Activated CD8-positive, alpha-beta T cell treated with anti-CD3 and anti-CD28 coated beads for 36 hours (primary cell): Measurements from ENCODE around the gene SIAH2. TPM values are rescaled to one million over a fixed set of nuclear protein-coding genes. Genes with fewer than 3 reads are reported as not detected.

Experiments
- ATAC-seq: fragments of 200-7000 bp; cut with Tn5 transposase; one replicate; pipeline ENCODE4 v1.10.0; 2021; ENCODE audit warnings: mild to moderate bottlenecking, moderate library complexity
- CTCF ChIA-PET: fragments of 350-600 bp; sonication (Branson Sonifier 250); formaldehyde crosslinking; loops from one replicate; lab custom pipeline; 2021; ENCODE audit warnings: antibody characterized with exemption; lab: Charles Lee
- POLR2A ChIA-PET: fragments of 350-600 bp; sonication (Branson Sonifier 250); formaldehyde crosslinking; loops from one replicate; lab custom pipeline; 2021; ENCODE audit warnings: antibody characterized with exemption; lab: Charles Lee
- DNase-seq: peaks from one replicate; pipeline ENCODE4 v3.0.0-alpha.2; 2020
- H3K27ac Mint-ChIP-seq: one replicate; pipeline ENCODE4 v1.8.0; 2021; ENCODE audit warnings: mild to moderate bottlenecking, mixed read lengths
- H3K27me3 Mint-ChIP-seq: one replicate; pipeline ENCODE4 v1.8.0; 2021; ENCODE audit warnings: mixed read lengths
- H3K36me3 Mint-ChIP-seq: one replicate; pipeline ENCODE4 v1.8.0; 2021; ENCODE audit warnings: low read depth, mixed read lengths
- H3K4me1 Mint-ChIP-seq: one replicate; pipeline ENCODE4 v1.8.0; 2021; ENCODE audit warnings: low read depth, mixed read lengths
- H3K4me3 Mint-ChIP-seq: one replicate; pipeline ENCODE4 v1.8.0; 2021; ENCODE audit warnings: mild to moderate bottlenecking, moderate library complexity, mixed read lengths
- H3K9me3 Mint-ChIP-seq: one replicate; pipeline ENCODE4 v1.8.0; 2021; ENCODE audit warnings: mixed read lengths
- intact Hi-C: fragments of 100-400 bp; cut with micrococcal nuclease; formaldehyde crosslinking; loops from one replicate; pipeline ENCODE4 v1.10.0; 2022
- total RNA-seq, 2 experiments: library from RNA; stranded (reverse); gene quantifications; one replicate each; pipeline ENCODE4 v1.2.3, GENCODE V29; 2021
- TF ChIP-seq, protein P1 (sequence below): fragments of 200-600 bp; IDR thresholded peaks from one replicate; pipeline ENCODE4 v1.8.0; 2022; ENCODE audit warnings: antibody characterized with exemption, mild to moderate bottlenecking

Gene SIAH2
- total RNA-seq, 2 experiments from 2014 or later: 90.3 to 91.1 TPM

DNA sequence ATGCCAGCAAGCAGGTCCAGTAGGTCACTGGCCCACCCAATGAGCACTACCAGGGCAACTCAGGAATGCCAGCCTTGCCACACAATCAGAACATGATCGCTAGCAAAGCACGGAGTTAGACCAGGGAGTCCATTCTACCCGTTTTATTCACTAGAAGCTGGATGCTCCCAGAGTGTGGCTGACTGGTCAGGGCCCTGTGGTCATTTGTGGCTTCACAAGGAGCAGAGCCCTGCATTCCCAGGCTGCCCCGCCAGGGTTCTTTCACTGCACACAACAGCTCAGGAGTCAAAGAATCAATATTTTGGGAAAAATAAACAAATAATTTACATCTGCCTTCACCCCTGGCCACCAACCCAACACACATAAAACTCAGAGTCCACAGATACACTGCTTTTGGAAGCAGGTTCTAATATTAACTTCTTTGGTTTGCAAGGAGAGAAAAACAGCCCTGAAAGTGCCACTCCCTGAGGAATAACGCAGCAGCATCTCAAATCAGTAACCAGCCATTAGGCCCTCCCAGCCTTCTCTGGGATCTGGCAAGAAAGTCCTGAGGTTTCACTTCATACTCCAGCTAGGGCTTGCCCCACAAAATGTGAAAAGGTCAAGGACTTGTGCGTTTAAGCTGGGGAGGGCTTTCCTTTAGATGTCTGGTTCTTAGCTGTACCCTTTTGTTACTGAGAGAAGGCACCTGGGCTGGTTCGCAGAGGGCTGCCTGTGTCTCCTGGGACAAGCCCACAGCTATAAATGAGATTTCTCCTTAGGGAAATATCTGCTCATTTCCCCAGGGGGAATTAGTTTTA lies 16.0 kb downstream of the SIAH2 start:
- intact Hi-C loops: no loop called here
- Mint-ChIP-seq H3K36me3 (peaks cover 88% of the 10 kb centered on the region), H3K4me1 (peaks cover 89% of the 10 kb centered on the region), H3K27me3 (no peaks in the 10 kb centered on the region), H3K9me3 (no peaks in the 10 kb centered on the region), H3K4me3 (no peak overlapping the region), H3K27ac (peak overlapping the region; percentile 67)
- TF ChIP-seq, protein P1, sequence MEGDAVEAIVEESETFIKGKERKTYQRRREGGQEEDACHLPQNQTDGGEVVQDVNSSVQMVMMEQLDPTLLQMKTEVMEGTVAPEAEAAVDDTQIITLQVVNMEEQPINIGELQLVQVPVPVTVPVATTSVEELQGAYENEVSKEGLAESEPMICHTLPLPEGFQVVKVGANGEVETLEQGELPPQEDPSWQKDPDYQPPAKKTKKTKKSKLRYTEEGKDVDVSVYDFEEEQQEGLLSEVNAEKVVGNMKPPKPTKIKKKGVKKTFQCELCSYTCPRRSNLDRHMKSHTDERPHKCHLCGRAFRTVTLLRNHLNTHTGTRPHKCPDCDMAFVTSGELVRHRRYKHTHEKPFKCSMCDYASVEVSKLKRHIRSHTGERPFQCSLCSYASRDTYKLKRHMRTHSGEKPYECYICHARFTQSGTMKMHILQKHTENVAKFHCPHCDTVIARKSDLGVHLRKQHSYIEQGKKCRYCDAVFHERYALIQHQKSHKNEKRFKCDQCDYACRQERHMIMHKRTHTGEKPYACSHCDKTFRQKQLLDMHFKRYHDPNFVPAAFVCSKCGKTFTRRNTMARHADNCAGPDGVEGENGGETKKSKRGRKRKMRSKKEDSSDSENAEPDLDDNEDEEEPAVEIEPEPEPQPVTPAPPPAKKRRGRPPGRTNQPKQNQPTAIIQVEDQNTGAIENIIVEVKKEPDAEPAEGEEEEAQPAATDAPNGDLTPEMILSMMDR: no peak
- POLR2A ChIA-PET: interaction anchor here (1.0 to 2.1 kb wide), 4 partner anchors 10 to 38 kb away, joined by 3 to 10 read pairs (median 4); no protein-coding TSS in a partner anchor
- DNase-seq (no peak), ATAC-seq (no peak)
- CTCF ChIA-PET: interaction anchor here (0.7 to 0.9 kb wide), 2 partner anchors 15 to 25 kb away, joined by 3 read pairs; no protein-coding TSS in a partner anchor

DNA sequence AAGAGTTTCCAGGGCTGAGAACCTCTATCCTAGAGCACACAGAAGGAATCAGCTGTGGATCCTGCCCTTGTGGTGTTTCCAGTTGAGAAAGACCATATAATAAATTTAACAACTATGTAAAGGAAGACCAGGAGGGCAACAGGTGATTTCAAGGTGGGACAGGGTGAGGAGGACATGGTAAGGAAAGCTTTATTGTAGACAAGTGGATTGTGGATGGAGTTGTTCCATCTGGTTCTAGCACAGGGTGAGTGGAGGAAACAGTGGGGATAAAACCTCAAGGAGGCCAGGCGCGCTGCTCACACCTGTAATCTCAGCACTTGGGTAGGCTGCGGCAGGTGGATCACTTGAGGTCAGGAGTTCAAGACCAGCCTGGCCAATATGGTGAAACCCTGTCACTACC lies 17.1 kb downstream of the SIAH2 start:
- DNase-seq (no peak), ATAC-seq (no peak)
- no peaks in the 10 kb centered on the region for H3K9me3 Mint-ChIP-seq
- peaks cover 89% of the 10 kb centered on the region for H3K4me1 Mint-ChIP-seq
- no peaks in the 10 kb centered on the region for H3K27me3 Mint-ChIP-seq
- intact Hi-C loops: no loop called here
- H3K27ac Mint-ChIP-seq: peak overlapping the region; percentile 78
- H3K36me3 Mint-ChIP-seq: peaks cover 88% of the 10 kb centered on the region
- CTCF ChIA-PET: interaction anchor here (1.2 kb wide), 1 partner anchor 42 kb away, joined by 4 read pairs; no protein-coding TSS in a partner anchor
- POLR2A ChIA-PET: interaction anchor here (0.6 to 2.1 kb wide), 4 partner anchors 10 to 106 kb away, joined by 3 to 10 read pairs (median 4); no protein-coding TSS in a partner anchor
- H3K4me3 Mint-ChIP-seq: no peak overlapping the region
- TF ChIP-seq, protein P1: no peak

DNA sequence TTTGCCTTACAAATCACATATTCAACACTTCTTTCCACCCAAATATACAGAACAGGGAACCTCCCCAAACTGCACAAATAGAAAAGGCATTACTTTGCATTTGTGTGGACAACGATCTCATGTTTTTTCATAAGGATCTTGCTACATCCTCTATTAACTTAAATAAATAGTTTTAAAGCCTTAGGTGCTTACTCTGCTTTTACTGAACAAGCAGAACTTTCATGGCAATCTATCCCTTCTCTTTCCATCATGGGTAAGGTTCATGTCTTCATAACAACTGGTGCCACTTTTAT lies 18.1 kb downstream of the SIAH2 start:
- Mint-ChIP-seq H3K36me3 (peaks cover 88% of the 10 kb centered on the region), H3K4me1 (peaks cover 90% of the 10 kb centered on the region), H3K27me3 (no peaks in the 10 kb centered on the region), H3K9me3 (no peaks in the 10 kb centered on the region), H3K27ac (peak overlapping the region; percentile 78), H3K4me3 (no peak overlapping the region)
- no peak for ATAC-seq
- TF ChIP-seq, protein P1: no peak
- ChIA-PET CTCF (interaction anchor here (0.9 to 1.2 kb wide), 2 partner anchors 24 to 43 kb away, joined by 3 read pairs; no protein-coding TSS in a partner anchor), POLR2A (interaction anchor here (0.6 kb wide), 2 partner anchors 14 to 16 kb away, joined by 3 read pairs; no protein-coding TSS in a partner anchor)
- intact Hi-C loops: no loop called here
- no peak for DNase-seq

DNA sequence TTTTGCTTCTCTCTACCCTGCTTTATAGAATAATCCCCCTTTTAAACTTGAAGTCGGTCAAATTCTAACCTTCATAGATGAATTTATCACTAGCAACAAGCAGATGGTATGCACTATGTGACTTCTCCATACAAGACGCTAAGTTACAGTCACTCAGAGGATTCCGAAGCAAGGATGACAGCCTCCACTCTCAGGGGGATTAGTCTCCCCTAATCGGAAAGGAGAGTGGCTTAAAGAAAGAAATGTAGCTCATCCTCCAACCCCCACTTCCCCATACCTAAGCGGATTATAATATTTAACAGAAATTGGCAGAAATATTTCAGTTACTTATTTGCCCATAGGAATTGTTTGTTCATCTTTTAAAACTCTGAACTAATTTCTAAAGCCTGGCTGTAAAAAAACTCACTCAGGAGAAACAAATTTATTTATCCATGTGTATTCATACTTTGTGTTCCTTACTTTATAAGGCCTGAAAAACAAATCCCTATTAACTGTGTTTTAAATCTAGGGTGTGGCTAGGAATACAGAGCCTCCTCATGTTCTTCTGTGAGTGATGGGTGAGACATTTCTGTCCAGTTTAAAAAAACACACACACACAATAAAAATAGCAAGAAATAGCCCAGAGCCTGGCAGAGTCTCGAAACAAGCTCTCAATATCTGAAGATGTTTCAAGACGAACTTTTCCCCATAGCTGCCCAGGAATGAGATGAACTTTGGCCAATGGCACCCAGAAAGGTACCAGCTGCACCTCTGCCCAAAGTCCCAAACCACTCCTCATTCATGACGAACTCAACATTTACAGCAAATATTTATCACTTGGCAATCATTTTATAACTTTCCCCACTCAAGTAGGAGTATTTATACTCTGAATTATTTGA lies 18.7 kb downstream of the SIAH2 start:
- intact Hi-C loops: no loop called here
- CTCF ChIA-PET: interaction anchor here (0.7 to 1.2 kb wide), 3 partner anchors 20 to 44 kb away, joined by 3 read pairs; no protein-coding TSS in a partner anchor
- TF ChIP-seq, protein P1: no peak
- Mint-ChIP-seq H3K4me1 (peaks cover 92% of the 10 kb centered on the region), H3K27ac (peak overlapping the region; percentile 78), H3K9me3 (no peaks in the 10 kb centered on the region), H3K4me3 (no peak overlapping the region), H3K27me3 (no peaks in the 10 kb centered on the region), H3K36me3 (peaks cover 83% of the 10 kb centered on the region)
- POLR2A ChIA-PET: interaction anchor here (0.5 to 0.6 kb wide), 3 partner anchors 9 to 17 kb away, joined by 3 to 5 read pairs (median 3); no protein-coding TSS in a partner anchor
- DNase-seq (no peak), ATAC-seq (no peak)
